Brain microvascular endothelial cell (primary cell): ENCODE results near the gene GYS1.
"Not testable (repeated sequence)": the region's sequence is repeated elsewhere in the genome, so short reads cannot be mapped to it uniquely, and the experiment has no call there.

Experiments used
- DNase-seq: peaks from one replicate; pipeline ENCODE4 v3.0.0-alpha.2; 2020
- H3K27ac ChIP-seq: fragments of 250-450 bp; sonication (Bioruptor Pico); 2 replicates; pipeline ENCODE4 v1.5.1; 2020; ENCODE audit warnings: mild to moderate bottlenecking, moderate library complexity
- H3K27me3 ChIP-seq: fragments of 250-450 bp; sonication (Bioruptor Pico); replicated peaks from 2 replicates; pipeline ENCODE4 v1.5.1; 2020; ENCODE audit warnings: mild to moderate bottlenecking
- H3K36me3 ChIP-seq: fragments of 250-450 bp; sonication (Bioruptor Pico); replicated peaks from 2 replicates; pipeline ENCODE4 v1.5.1; 2020; ENCODE audit warnings: mild to moderate bottlenecking
- H3K4me3 ChIP-seq: 2 replicates; pipeline ENCODE4 v1.5.1; 2011; ENCODE audit warnings: low read depth, mild to moderate bottlenecking, control low read depth, low read length, moderate library complexity
- in situ Hi-C: cut with HindIII; loops from 2 replicates; pipeline ENCODE4 v1.10.0; 2017; ENCODE audit warnings: low sequenced_read_pairs, low pct_ligation_motif_present
- TF ChIP-seq, protein P1 (sequence below): IDR thresholded peaks from 2 replicates; pipeline ENCODE4 v1.5.1; 2011; ENCODE audit warnings: low read depth, mild to moderate bottlenecking, moderate library complexity, low read length, control low read depth, inconsistent platforms; ENCODE audit errors: missing control alignments

GYS1 gene

DNA sequence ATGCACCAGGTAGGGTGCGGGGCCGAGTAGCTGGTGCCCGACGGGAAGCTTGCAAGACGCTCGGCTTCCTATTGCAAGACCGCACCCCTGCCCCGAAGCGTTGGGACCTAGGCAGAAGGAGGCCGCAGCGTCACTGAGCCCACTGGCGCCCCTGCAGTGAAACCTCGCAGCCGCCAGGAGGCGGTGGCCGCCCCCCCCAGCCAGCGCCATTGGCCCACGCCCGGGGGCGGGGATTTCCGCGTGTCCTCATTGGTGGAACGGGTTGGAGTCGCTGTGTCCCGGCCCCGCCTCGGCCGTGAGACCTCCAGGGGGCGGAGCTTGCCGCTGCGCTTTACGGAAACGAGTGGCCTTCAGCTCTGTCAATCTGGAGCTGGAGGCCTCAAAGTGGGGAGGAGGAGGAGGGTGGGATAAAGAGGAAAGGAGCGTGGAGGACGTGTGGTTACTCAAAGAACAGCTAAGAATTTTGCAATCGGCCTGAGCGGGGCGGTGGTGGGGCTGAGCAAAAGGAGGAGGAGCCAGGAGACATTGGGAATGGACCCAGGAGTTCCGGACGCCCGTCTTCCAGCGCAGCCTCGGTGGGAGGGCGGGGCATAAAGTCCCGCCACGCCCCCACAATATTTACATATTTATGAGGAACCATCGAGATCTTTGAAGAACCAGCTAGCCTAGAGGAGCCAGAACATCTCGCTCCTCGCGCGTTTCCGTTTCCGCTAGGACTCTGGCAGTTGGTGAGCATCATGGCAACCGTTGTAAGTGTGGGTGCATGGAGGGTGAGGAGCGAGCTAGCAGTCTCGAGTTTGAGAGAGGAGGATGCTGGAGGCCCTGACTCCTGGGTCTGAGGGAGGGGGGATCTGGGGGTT lies at the start of gene GYS1, which contains the start of gene RUVBL2:
Gene GYS1, minus strand, starts transcription at position 135 of the 860 bp plus-strand sequence. CDS start 197 bp downstream, outside the sequence.
Gene RUVBL2, plus strand, starts transcription at position 713 of the 860 bp plus-strand sequence. Its CDS starts 25 bp downstream, at position 738.
- peaks cover 14% of the 10 kb centered on the region for H3K36me3 ChIP-seq
- peak within 1 kb of the TSS; percentile 91 for H3K4me3 ChIP-seq
- H3K27me3 ChIP-seq, result no peaks in the 10 kb centered on the region
- DNase-seq, result peak; percentile 99
- in situ Hi-C loops, result no loop called here
- peak within 1 kb of the TSS; percentile 66 for H3K27ac ChIP-seq
- TF ChIP-seq, protein P1, sequence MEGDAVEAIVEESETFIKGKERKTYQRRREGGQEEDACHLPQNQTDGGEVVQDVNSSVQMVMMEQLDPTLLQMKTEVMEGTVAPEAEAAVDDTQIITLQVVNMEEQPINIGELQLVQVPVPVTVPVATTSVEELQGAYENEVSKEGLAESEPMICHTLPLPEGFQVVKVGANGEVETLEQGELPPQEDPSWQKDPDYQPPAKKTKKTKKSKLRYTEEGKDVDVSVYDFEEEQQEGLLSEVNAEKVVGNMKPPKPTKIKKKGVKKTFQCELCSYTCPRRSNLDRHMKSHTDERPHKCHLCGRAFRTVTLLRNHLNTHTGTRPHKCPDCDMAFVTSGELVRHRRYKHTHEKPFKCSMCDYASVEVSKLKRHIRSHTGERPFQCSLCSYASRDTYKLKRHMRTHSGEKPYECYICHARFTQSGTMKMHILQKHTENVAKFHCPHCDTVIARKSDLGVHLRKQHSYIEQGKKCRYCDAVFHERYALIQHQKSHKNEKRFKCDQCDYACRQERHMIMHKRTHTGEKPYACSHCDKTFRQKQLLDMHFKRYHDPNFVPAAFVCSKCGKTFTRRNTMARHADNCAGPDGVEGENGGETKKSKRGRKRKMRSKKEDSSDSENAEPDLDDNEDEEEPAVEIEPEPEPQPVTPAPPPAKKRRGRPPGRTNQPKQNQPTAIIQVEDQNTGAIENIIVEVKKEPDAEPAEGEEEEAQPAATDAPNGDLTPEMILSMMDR, result peak; percentile 84

DNA sequence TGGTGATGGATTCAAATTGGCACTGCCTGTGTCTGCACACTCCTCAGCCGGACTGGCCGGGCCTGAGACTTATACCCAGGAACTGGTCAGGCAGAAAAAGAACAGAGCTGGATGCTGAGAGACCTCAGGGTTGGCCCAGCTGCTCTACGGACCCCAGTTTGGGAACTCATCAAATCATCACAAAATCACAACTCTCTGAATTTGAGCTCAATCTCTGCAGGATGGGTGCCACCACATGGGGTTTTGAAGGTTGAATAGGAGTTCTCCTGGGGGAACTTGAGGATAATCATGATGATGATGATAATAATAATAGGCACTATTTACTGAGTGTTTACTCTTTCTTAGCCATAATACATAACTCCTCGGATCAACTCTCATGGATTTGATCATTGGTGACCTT lies 49.6 kb upstream of the GYS1 start:
- H3K4me3 ChIP-seq, result not testable (repeated sequence)

DNA sequence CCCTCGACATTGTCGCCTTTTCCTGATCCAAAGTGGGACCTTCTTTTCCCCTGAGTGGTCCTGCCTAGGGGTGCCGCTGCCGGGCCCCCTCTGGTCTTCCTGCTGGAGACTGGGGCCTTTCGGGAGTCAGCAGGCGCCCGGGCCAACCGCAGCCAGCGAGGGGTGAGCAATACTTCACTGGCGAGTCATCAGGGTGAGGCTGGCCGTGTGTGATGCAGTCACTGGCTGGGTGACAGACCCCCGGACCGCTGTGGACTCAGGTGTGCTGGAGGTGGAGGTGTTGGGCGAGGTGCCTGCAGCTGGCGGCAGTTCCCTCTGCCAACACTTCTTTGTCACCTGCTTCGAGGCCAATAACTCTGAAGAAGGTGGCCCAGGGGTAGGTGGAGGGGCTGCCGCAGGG lies 49.1 kb upstream of the GYS1 start:
- H3K27ac ChIP-seq, result no peak overlapping the region
- DNase-seq, result peak; percentile 47
- in situ Hi-C loops, result no loop called here

More for the DNA sequence above, 49.6 kb upstream of the GYS1 start:
- H3K36me3 ChIP-seq, H3K27me3 ChIP-seq, in situ Hi-C loops, DNase-seq, H3K27ac ChIP-seq: not testable (repeated sequence)

DNA sequence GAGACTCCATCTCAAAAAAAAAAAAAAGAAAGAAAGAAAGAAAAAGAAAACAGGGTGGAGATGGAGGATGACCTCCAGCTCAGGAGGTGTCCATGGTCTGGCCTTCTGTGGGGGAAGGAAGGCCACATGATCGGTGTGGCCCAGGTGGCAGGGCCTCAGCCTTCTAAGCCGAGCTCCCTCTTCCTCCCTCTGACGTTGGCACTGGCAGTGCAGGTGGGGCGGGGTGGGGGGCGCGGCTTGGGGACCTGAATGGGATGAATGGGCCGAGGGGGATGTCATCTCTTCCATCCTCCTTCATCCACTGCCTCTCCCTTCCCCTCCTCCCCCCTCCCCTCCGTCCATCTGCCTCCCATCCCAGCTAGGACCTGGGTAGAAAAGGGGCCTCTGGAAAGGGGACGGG lies 46.6 kb upstream of the GYS1 start:
- H3K4me3 ChIP-seq, H3K27ac ChIP-seq, in situ Hi-C loops, H3K27me3 ChIP-seq, H3K36me3 ChIP-seq, DNase-seq: not testable (repeated sequence)

More for the DNA sequence above, 49.1 kb upstream of the GYS1 start:
- TF ChIP-seq, protein P1, result no peak
- Histone ChIP-seq H3K36me3 (no peaks in the 10 kb centered on the region), H3K27me3 (no peaks in the 10 kb centered on the region), H3K4me3 (no peak overlapping the region)

DNA sequence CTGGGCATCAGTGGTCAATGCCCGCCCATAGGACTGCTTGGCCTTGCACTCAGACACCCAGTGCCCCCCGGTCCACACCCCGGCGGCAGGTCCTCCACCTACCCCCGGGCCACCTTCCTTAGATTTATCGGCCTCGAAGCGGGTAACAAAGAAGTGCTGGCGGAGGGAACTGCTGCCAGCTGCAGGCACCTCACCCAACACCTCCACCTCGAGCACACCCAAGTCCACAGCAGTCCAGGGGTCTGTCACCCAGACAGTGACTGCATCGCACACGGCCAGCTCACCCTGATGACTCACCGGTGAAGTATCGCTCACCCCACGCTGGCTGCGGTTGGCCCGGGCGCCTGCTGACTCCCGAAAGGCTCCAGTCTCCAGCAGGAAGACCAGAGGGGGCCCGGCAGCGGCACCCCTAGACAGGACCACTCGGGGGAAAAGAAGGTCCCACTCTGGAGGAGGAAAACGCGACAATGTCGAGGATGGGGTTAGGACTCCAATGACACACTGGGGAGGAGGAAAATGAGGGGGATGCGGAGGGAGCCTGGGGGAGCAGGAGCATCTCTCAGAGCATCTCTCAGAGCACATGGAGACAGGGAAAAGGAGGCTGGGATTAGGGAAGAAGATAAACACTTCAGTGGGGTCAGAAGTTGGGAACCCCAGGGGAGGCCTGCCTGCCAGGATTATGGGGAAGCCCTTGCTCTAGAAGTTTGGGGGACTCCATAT lies 45.6 kb upstream of the GYS1 start:
- peak overlapping the region; percentile 31 for H3K27ac ChIP-seq
- peak; percentile 72 for DNase-seq
- H3K27me3 ChIP-seq, H3K4me3 ChIP-seq, in situ Hi-C loops, H3K36me3 ChIP-seq: not testable (repeated sequence)

DNA sequence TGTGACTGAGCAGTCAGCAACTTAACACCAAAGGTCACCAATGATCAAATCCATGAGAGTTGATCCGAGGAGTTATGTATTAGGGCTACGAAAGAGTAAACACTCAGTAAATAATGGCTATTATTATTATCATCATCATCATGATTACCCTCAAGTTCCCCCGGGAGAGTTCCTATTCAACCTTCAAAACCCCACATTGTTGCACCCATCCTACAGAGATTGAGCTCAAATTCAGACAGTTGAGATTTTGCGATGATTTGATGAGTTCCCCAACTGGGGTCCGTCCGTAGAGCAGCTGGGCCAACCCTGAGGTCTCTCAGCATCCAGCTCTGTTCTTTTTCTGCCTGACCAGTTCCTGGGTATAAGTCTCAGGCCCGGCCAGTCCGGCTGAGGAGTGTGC lies 45.0 kb upstream of the GYS1 start:
- H3K4me3 ChIP-seq, H3K27me3 ChIP-seq, in situ Hi-C loops, H3K36me3 ChIP-seq, H3K27ac ChIP-seq, DNase-seq: not testable (repeated sequence)

DNA sequence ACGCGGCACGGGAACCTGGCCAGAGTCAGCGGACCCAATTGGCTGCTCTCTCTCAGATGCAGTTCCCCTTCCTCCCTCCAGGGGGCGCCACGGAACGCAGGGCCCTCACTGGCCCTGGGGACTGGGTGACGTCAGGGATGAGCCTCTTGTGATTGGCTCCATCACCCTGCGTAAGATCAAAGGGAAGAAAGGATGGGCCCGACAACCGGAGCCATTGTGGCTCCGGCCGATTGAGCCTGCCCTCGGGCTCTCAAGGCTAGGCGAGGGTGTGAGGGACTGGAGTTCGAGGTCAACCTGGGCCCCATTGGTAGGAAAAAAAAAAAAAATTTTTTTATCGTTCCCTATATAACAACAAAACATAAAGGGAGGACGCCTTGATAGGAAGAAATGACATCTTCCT lies 43.7 kb upstream of the GYS1 start, which contains the start of gene CGB1:
Gene CGB1, minus strand, starts transcription at position 81 of the 400 bp plus-strand sequence. CDS start 184 bp downstream, outside the sequence.
- H3K36me3 ChIP-seq, H3K27me3 ChIP-seq, H3K27ac ChIP-seq, in situ Hi-C loops, DNase-seq, H3K4me3 ChIP-seq: not testable (repeated sequence)
- TF ChIP-seq, protein P1, result peak; percentile 73
